Activated naive CD4-positive, alpha-beta T cell treated with anti-CD3 and anti-CD28 coated beads, Interleukin-2, amount 50 U/mL, for 72 hours (primary cell): ENCODE results near the gene CST3. TPM values are rescaled to one million over a fixed set of nuclear protein-coding genes. Genes with fewer than 3 reads are reported as not detected.
"Not testable (repeated sequence)": the region's sequence is repeated elsewhere in the genome, so short reads cannot be mapped to it uniquely, and the experiment has no call there.

Experiments used
- ATAC-seq, 2 donors: fragments of 150-1000 bp; cut with Tn5 transposase; 2 replicates each; pipeline ENCODE4 v1.10.0; 2021; ENCODE audit warnings: mild to moderate bottlenecking in 2 of 2, moderate library complexity in 2 of 2
- DNase-seq, 2 donors: peaks; one replicate each; pipeline ENCODE4 v3.0.0; 2021 to 2022; ENCODE audit warnings: low spot score in 2 of 2
- H3K27ac Mint-ChIP-seq, 2 donors: one replicate each; pipeline ENCODE4 v1.8.0; 2022; ENCODE audit warnings: mild to moderate bottlenecking in 2 of 2, mixed read lengths in 2 of 2
- H3K36me3 Mint-ChIP-seq, 2 donors: one replicate each; pipeline ENCODE4 v1.8.0; 2022; ENCODE audit warnings: mixed read lengths in 2 of 2
- H3K9me3 Mint-ChIP-seq, 2 donors: one replicate each; pipeline ENCODE4 v1.8.0; 2022; ENCODE audit warnings: mixed read lengths in 2 of 2
- total RNA-seq, 2 donors: library from RNA; stranded (reverse); gene quantifications; one replicate each; pipeline ENCODE4 v1.2.3, GENCODE V29; 2022

CST3 gene
- total RNA-seq, 2 donors from 2014 or later = 1.2 TPM; not detected in 1

DNA sequence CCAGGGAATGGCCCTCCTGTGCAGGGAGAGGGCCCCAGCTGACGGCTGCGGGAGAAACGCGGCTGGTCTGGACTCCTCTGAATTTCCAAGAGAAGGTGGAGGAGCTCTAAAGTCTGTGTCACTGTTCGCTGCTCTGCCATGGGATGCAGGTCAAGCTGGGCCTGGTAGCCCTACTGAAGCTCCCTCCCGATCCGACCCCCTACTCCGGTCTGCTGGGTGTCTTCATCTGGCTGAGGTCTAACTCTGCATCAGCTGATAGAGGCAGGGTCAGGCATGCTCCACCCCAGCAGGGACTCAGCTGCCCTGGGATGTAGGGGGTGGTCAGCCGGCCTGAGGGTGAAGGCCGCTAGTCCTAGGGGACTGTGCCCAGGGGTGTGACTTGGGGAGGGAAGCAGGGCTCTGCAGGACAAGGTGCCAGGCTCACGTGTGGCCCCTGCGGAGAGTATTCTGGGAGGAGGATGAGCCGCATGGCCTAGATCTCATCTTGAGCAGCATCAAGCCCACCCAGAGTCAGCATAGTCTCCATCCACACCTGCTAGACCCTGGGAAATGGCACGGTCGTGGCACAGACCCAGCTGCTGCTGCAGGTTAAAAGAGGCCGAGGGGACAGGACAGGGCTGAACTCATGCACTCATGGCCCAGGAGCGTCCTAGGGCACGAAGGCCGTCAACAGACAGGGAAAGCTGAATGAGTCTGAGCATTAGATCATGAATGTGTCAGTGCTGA, 1.4 kb downstream of the CST3 start:
- no peaks in the 10 kb centered on the region for H3K9me3 Mint-ChIP-seq

GRCh38 chr20:23635768-23636090, 2.0 kb downstream of the CST3 start:
- H3K27ac Mint-ChIP-seq, DNase-seq, H3K36me3 Mint-ChIP-seq, H3K9me3 Mint-ChIP-seq, ATAC-seq: not testable (repeated sequence)

More for the DNA sequence above, 1.4 kb downstream of the CST3 start:
- peaks cover 0 to 6% of the 10 kb centered on the region in 2 donors for H3K36me3 Mint-ChIP-seq
- no peak overlapping the region for H3K27ac Mint-ChIP-seq
- no peak for ATAC-seq
- no peak for DNase-seq

DNA sequence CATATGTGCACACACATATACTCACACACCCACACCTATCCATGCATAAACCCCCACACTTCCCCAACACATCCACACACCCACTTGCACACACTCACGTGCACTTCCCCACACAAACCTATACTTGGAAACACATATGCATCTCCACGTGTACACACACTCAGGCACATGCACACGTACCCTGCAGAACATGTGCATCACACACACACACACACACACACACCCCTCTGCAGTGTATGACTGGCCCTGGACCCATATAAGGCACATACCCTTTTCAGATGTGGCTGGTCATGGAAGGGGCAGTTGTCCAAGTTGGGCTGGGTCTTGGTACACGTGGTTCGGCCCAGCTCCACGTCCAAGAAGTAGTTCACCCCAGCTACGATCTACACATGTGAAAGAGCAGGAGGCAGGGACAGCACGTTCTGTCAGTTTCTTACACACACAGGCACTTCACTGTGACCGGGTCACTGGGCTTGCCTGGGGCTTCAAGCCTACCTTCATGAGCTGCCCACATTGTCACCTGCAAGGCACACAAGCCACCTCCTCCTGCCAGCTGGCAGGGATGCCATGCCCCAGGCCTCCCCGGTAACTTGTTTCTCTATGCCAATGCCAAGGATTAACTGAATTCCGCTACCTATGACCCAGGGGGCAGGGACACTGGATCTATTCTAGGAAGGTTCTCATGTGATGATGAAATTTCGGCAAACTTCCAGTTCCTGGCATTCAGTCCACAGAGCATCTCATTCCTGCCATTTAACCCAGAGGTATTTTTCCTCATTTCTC, 2.6 kb downstream of the CST3 start:
- H3K27ac Mint-ChIP-seq = no peak overlapping the region
- no peak for ATAC-seq
- H3K9me3 Mint-ChIP-seq = no peaks in the 10 kb centered on the region
- DNase-seq = no peak
- H3K36me3 Mint-ChIP-seq = peaks cover 0 to 6% of the 10 kb centered on the region in 2 donors

DNA sequence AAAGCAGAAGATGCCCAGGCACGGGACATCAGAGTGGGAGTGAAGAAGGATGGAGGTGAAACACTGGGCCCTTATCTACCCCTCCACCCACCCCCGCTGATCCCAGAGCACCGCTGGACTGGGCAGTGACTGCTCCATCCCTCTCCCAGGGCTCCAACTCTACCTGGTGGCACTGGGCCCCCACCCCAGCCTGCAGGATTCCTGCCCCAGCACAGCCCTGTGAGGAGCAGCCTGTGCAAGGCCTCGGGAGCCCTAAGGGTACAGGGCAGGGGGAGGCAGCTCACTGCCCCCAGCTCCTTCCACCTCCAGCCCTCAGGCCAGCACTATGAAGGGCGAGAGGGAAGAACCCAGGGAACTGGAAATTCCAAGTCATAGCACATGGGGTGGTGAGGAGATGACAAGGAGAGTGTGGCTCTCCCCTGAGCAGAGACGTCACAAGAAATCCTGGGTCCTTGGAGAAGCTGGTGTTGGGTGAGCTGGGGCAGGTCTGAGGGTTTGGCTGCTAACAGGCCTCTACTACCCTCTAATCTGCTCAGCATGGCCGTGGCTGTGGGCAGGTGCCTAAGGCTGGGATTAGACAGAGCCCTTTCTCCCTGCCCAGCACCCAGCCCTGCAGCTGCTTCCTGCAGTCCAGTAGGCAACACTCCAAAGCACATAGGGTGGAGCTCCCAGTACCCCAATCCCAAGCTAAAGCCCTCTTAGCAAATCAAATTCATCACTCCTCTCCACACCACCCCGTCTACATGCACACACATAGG, 3.5 kb downstream of the CST3 start:
- DNase-seq = no peak
- ATAC-seq = no peak
- H3K27ac Mint-ChIP-seq = no peak overlapping the region
- peaks cover 0 to 6% of the 10 kb centered on the region in 2 donors for H3K36me3 Mint-ChIP-seq
- H3K9me3 Mint-ChIP-seq = no peaks in the 10 kb centered on the region

DNA sequence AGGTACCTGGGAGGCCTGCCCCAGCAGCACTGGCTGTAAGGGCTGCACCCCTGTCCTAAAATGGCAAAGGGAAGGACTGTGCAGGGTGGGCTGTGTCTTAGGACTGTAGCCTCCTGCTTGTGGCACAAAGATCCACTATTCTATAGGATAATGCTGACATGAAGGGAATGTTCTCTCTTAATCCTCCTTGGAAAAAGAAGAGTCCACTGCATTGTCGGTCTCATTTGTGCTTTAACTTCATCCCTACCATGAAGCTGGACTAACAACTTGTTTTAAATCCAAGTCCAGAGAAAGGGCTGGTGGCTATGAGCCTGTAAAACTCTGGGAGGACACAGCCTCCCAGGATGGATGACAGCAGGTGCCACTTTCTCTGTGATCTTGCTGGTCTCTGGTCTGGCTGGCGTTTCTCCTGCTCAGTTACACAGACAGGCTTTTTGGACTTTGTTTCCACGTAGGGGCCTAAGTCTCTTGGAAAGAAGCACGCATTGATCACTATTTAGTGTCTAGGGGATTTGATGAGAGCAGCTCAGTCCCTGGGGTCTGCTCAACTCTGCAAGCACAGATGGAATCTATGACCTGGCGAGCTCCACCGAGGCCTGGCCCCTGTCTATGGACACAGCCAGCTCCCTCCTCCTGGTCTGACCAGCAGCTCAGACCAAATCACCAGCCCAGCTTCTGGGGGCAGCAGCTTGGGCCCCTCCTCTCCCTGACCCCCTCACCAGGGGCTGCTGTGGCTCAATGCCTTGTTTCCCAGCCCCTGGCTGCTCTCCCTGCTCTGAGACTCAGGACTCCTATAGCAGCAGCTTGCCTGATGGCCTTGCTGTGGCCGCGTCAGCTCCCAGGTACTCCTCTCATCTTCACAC, 4.8 kb downstream of the CST3 start:
- no peak for DNase-seq
- Mint-ChIP-seq H3K36me3 (peaks cover 0 to 6% of the 10 kb centered on the region in 2 donors), H3K27ac (no peak overlapping the region), H3K9me3 (no peaks in the 10 kb centered on the region)
- ATAC-seq = no peak

DNA sequence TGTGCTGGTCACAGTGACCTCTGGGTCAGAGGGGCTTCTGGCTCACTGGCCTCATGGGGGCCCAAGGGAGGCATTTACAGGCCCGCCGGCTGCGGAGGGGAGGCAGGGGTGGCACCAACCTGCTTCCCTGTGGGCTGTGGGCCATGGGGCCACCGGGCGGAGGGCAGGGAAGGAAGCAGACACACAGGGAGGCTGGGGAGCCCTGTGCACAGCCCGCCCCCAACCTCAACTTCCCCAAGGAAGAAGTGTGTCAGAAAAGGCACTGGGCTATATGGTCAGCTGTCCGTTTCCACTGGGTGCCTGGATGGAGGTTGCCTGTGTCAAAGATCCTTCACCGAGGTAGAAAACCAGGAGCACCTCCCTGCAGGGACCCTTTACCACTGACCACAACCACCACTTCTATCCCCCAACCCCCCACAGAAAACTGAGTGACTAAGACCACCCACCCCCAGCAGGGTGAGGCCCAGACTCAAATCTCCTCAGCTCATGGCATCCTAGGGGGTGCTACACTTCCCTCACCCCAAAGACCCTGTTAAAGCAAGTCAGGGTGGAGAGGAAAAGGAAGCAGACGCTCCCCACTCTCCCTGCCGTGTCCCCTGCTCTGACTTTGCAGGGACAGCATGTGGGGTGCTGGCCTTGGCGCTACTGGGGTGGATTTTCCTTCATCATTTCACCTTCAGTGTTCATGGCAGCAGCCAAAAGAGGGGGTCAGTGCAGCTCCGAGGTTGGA, 5.6 kb downstream of the CST3 start:
- Mint-ChIP-seq H3K27ac (no peak overlapping the region), H3K36me3 (peaks cover 0 to 6% of the 10 kb centered on the region in 2 donors), H3K9me3 (no peaks in the 10 kb centered on the region)
- DNase-seq (no peak), ATAC-seq (no peak)

DNA sequence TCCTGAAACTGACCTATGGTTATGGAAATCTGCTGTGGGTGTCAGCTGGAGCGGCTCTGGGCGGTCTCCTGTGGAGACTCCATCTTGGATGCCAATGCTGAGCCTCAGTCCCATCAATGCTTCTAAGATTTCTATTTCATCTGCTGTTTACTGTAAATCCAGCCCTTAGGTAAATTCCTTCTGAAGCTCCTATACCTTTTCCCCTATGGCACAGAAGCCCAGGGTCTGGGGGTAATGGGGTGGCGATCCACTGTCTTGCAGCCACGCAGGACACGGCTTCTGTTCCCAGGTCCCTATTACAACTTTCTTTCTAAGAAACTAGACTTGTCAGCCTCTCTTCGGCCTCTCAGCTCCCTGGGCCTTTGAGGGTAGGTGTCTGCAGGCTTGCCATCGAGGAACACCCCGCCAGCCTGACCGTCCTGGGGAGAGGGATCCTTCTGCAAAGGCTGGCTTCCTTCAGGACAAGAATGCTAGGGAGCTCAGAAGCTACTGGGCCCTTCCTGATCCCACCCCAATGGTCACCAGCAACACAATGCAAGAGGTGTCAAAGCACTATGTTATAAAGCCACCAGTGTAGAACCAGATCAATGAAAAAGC, 6.4 kb downstream of the CST3 start:
- no peak for DNase-seq
- H3K36me3 Mint-ChIP-seq = no peaks in the 10 kb centered on the region
- no peak for ATAC-seq
- no peak overlapping the region for H3K27ac Mint-ChIP-seq
- no peaks in the 10 kb centered on the region for H3K9me3 Mint-ChIP-seq

DNA sequence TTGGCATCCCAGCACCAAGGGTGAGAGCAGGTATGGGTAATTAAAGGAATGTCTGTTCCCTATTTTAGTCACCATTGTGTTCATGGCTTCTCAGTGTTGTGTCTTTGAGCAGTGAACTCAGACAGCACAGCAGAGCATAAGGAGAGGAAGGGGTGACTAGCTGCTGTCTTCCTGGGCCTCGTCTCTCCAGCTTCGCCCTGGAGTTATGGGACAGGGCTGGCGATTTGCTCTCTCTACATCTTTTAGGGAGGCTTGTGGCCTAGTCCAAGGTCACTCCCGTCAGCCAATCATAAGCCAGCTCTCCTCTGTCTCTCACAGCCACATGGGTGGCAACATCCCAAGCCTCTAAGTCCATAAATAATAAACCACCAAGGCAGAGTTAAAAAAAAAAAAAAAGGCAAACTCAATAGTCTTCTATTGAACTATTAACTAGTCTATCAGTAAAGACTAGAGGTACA, 7.3 kb downstream of the CST3 start:
- no peak for DNase-seq
- H3K9me3 Mint-ChIP-seq = no peaks in the 10 kb centered on the region
- no peaks in the 10 kb centered on the region for H3K36me3 Mint-ChIP-seq
- H3K27ac Mint-ChIP-seq = no peak overlapping the region
- no peak for ATAC-seq

- Mint-ChIP-seq H3K9me3 (no peaks in the 10 kb centered on the region), H3K27ac (no peak overlapping the region), H3K36me3 (no peaks in the 10 kb centered on the region)
- no peak for DNase-seq
- no peak for ATAC-seq
Observed at GRCh38 chr20:23629542-23630391, 8.0 kb downstream of the CST3 start.

GRCh38 chr20:23629017-23629541, 8.7 kb downstream of the CST3 start:
- Mint-ChIP-seq H3K27ac (no peak overlapping the region), H3K9me3 (no peaks in the 10 kb centered on the region), H3K36me3 (no peaks in the 10 kb centered on the region)
- no peak for ATAC-seq
- no peak for DNase-seq

GRCh38 chr20:23628402-23629016, 9.2 kb downstream of the CST3 start:
- no peaks in the 10 kb centered on the region for H3K9me3 Mint-ChIP-seq
- H3K36me3 Mint-ChIP-seq = no peaks in the 10 kb centered on the region
- no peak overlapping the region for H3K27ac Mint-ChIP-seq
- no peak for DNase-seq
- ATAC-seq = no peak

DNA sequence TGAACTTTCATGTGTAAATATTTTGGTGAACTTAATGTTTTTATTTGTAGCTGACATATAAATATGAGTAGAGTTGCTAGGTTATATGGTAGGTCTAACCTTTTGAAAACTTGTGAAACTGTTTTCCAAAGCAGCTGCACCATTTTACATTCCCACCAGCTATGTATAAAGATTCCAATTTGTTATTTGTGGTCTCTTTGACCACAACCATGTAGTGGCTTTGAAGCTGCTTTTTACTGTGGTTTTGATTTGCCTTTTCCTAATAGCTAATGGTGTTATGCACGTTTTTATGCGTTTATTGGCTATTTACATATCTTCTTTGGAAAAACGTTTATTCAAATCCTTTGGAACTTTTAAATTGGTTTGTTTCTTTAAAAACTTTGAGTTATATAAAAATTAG, 10.3 kb downstream of the CST3 start:
- no peak for DNase-seq
- Mint-ChIP-seq H3K36me3 (no peaks in the 10 kb centered on the region), H3K9me3 (no peaks in the 10 kb centered on the region), H3K27ac (no peak overlapping the region)
- no peak for ATAC-seq

GRCh38 chr20:23626040-23626620, 11.6 kb downstream of the CST3 start:
- Mint-ChIP-seq H3K27ac (no peak overlapping the region), H3K36me3 (no peaks in the 10 kb centered on the region), H3K9me3 (no peaks in the 10 kb centered on the region)
- ATAC-seq (no peak), DNase-seq (no peak)
